ENCODE measurements around the gene KHDRBS2.

DNA sequence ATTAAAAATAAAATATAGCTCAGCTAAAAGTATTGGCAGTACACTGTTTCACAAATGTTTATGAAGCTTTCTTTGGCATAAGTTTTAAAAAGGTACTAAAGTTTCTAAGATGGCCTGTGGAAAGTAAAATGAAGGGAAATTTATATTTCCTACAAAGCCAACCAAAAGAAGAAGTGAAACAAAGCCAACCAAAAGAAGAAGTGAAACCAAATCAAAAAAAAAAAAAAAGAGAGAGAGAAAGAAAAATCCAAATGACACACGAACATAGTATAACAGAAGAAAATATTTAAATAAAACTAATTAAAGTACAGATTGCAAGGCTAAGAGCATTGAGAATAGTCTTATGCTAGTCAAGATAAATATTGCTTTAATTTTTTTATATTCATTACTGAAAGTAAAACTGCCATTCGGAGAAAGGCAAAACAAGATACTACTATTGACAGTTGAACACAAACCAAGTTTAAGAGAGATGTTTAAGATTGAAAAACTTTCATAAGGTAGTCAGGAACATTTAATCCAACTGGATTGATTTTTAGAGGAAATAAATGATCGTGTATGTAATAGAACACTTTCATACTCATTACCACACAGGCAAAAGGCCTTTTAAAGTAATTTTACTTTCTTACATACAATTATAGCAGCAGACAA lies 12.8 kb upstream of the KHDRBS2 start:
- TF ChIP-seq, protein P1, sequence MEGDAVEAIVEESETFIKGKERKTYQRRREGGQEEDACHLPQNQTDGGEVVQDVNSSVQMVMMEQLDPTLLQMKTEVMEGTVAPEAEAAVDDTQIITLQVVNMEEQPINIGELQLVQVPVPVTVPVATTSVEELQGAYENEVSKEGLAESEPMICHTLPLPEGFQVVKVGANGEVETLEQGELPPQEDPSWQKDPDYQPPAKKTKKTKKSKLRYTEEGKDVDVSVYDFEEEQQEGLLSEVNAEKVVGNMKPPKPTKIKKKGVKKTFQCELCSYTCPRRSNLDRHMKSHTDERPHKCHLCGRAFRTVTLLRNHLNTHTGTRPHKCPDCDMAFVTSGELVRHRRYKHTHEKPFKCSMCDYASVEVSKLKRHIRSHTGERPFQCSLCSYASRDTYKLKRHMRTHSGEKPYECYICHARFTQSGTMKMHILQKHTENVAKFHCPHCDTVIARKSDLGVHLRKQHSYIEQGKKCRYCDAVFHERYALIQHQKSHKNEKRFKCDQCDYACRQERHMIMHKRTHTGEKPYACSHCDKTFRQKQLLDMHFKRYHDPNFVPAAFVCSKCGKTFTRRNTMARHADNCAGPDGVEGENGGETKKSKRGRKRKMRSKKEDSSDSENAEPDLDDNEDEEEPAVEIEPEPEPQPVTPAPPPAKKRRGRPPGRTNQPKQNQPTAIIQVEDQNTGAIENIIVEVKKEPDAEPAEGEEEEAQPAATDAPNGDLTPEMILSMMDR (IDR thresholded peaks at IDR 0.05): no peak
- TF ChIP-seq POLR2A (IDR thresholded peaks at IDR 0.05) (no peak), POLR2AphosphoS5 (IDR thresholded peaks at IDR 0.05) (no peak)

Measured in breast epithelium (tissue), 3 donors.